Duodenal mucosa (tissue), 2 donors: ENCODE results near the gene UBL3.

ENCODE experiments used
- H3K27ac ChIP-seq: one replicate; pipeline ENCODE4 v1.7.0; 2013; ENCODE audit warnings: low read depth, low read length
- H3K27me3 ChIP-seq, 2 donors: one replicate each; pipeline ENCODE4 v1.7.0; 2013; ENCODE audit warnings: low read length in 2 of 2, control low read depth in 1 of 2; ENCODE audit not compliant: insufficient read depth in 2 of 2, control insufficient read depth in 1 of 2
- H3K36me3 ChIP-seq, 2 donors: one replicate each; pipeline ENCODE4 v1.7.0; 2013; ENCODE audit warnings: low read length in 2 of 2, control low read depth in 1 of 2; ENCODE audit not compliant: insufficient read depth in 2 of 2, control insufficient read depth in 1 of 2
- H3K4me1 ChIP-seq, 2 donors: one replicate each; pipeline ENCODE4 v1.7.0; 2013; ENCODE audit warnings: low read length in 2 of 2, control low read depth in 1 of 2; ENCODE audit not compliant: insufficient read depth in 2 of 2, control insufficient read depth in 1 of 2
- H3K4me3 ChIP-seq, 2 donors: one replicate each; pipeline ENCODE4 v1.7.0; 2013; ENCODE audit warnings: low read length in 2 of 2, low read depth in 1 of 2
- H3K9ac ChIP-seq, 2 donors: one replicate each; pipeline ENCODE4 v1.7.0; 2013; ENCODE audit warnings: low read length in 2 of 2, low read depth in 1 of 2
- H3K9me3 ChIP-seq, 2 donors: one replicate each; pipeline ENCODE4 v1.7.0; 2013; ENCODE audit warnings: low read length in 2 of 2, control low read depth in 1 of 2; ENCODE audit not compliant: control insufficient read depth in 1 of 2

UBL3 gene

DNA sequence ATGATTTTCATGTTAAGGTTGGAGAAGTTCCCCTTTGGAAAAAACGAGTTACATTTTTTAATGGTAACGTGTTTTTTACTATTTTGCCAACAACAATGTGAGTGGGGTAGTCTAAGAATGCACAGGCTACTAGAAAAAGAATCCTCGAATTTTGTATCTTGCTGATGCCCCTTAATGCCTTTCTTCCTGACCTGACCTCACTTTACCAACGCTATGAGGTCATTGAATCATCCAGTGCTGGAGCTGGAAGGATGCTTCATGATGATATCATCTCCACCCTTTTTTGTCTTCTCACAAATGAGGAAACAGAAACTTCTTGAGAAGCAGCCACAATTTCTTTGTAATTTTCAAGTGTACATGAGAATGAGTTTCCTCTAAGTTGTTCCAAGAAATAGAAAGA lies 8.2 kb upstream of the UBL3 start:
- Histone ChIP-seq H3K4me3 (no peak overlapping the region), H3K36me3 (no peaks in the 10 kb centered on the region), H3K9me3 (no peaks in the 10 kb centered on the region), H3K4me1 (peaks cover 0 to 9% of the 10 kb centered on the region in 2 donors), H3K27me3 (no peaks in the 10 kb centered on the region), H3K9ac (no peak overlapping the region), H3K27ac (no peak overlapping the region)

DNA sequence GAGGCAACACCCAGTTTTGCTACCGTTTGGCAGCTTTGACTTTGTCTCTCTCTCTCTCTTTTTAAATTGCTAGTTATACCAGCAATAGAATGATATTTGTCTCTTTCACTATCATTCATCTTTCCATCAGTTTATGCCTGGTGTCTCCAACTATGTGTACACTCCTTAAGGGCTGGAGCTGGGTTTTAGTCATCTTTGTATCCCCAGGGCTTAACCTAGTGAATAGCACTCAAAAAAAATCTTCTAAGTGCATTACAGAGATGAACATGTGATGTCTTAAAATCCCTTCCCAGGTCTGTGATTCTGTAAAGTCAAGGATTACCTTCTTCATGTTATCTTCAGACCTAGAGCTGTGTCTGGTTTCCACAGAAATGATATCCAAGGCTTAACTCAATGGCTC lies 7.8 kb upstream of the UBL3 start:
- no peak overlapping the region for H3K9ac ChIP-seq

GRCh38 chr13:29857085-29857484 lies 6.7 kb upstream of the UBL3 start:
- no peaks in the 10 kb centered on the region for H3K27me3 ChIP-seq
- no peak overlapping the region for H3K9ac ChIP-seq
- H3K4me3 ChIP-seq = no peak overlapping the region
- H3K36me3 ChIP-seq = no peaks in the 10 kb centered on the region
- no peaks in the 10 kb centered on the region for H3K9me3 ChIP-seq
- H3K4me1 ChIP-seq = peaks cover 0 to 13% of the 10 kb centered on the region in 2 donors
- H3K27ac ChIP-seq = no peak overlapping the region

More for the DNA sequence above, 7.8 kb upstream of the UBL3 start:
- Histone ChIP-seq H3K4me3 (no peak overlapping the region), H3K4me1 (peaks cover 0 to 9% of the 10 kb centered on the region in 2 donors), H3K27me3 (no peaks in the 10 kb centered on the region), H3K9me3 (no peaks in the 10 kb centered on the region), H3K27ac (no peak overlapping the region), H3K36me3 (no peaks in the 10 kb centered on the region)

DNA sequence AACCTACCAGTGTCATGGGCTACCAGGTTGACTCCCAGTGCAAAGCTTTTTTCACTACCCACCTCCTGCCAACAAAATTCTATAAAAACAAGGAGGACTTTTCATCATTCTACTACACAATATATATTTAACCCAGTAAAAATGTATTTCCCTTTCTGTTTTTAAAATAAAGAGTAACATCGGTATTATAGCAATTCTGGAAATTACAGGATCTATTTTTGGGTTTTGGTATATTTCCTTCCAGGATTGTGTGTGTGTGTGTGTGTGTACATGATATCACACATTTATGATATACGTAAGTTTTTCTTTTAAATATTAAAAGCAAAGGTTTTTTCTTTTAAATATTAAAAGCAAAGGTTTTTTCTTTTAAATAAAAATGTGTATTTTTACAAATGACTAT lies 6.0 kb upstream of the UBL3 start:
- no peaks in the 10 kb centered on the region for H3K36me3 ChIP-seq
- H3K9ac ChIP-seq = no peak overlapping the region
- H3K4me3 ChIP-seq = no peak overlapping the region
- no peaks in the 10 kb centered on the region for H3K9me3 ChIP-seq
- H3K4me1 ChIP-seq = peaks cover 0 to 14% of the 10 kb centered on the region in 2 donors
- no peaks in the 10 kb centered on the region for H3K27me3 ChIP-seq
- no peak overlapping the region for H3K27ac ChIP-seq

GRCh38 chr13:29855784-29856183 lies 5.4 kb upstream of the UBL3 start:
- H3K27ac ChIP-seq = no peak overlapping the region
- H3K9me3 ChIP-seq = no peaks in the 10 kb centered on the region
- H3K9ac ChIP-seq = no peak overlapping the region
- peaks cover 2 to 21% of the 10 kb centered on the region in 2 donors for H3K4me1 ChIP-seq
- no peak overlapping the region for H3K4me3 ChIP-seq
- no peaks in the 10 kb centered on the region for H3K36me3 ChIP-seq
- no peaks in the 10 kb centered on the region for H3K27me3 ChIP-seq

GRCh38 chr13:29855009-29855408 lies 4.6 kb upstream of the UBL3 start:
- H3K27me3 ChIP-seq = no peaks in the 10 kb centered on the region
- H3K4me1 ChIP-seq = peaks cover 4 to 22% of the 10 kb centered on the region in 2 donors
- no peaks in the 10 kb centered on the region for H3K36me3 ChIP-seq
- H3K4me3 ChIP-seq = no peak overlapping the region
- H3K27ac ChIP-seq = no peak overlapping the region
- H3K9ac ChIP-seq = no peak overlapping the region
- no peaks in the 10 kb centered on the region for H3K9me3 ChIP-seq

DNA sequence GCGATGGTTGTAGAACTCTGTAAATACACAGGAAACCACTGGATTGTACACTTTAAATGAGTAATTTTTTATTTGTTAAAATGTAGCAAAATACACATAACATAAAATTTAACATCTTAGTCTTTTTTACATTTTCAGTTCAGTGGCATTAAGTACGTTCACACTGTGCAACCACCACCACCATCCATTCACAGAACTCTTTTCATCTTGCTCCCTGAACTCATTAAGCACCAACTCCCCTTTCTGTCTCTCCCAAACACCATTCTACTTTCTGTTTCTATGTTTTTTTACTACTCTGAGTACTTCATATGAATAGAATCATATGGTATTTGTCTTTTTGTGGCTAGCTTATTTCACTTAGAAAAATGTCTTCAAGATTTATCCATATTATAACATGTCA lies 2.7 kb upstream of the UBL3 start:
- peaks cover 4 to 22% of the 10 kb centered on the region in 2 donors for H3K4me1 ChIP-seq
- H3K27ac ChIP-seq = no peak overlapping the region
- H3K4me3 ChIP-seq = no peak overlapping the region
- no peaks in the 10 kb centered on the region for H3K27me3 ChIP-seq
- no peaks in the 10 kb centered on the region for H3K9me3 ChIP-seq
- no peak overlapping the region for H3K9ac ChIP-seq
- no peaks in the 10 kb centered on the region for H3K36me3 ChIP-seq

DNA sequence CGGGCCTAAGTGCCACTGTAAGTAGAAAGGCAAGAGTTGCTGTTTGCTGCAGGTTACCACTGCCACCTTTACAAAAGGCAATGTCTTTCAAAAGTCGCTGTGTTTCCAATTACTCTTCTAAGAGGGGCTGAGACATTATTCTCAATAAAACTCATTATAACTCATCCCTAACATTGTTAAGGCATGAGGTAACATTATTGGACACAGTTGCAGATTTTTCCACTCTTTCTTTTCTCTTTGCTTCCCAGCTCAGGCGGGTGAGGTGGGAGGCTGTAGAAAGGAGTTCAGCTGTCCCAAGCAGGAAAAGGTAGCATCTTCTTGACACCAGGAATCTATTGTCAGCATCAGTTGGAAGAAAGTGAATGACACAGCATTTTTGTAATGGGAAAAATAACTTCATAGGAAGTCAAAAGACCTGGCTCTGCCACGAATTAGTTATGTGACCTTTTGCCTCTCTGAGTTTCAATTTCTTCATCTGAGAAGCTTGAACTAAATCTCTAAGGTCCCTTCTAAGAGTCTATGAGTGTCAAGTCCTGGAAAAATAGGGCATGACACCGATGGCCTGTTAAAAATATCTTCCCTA lies 2.1 kb upstream of the UBL3 start:
- Histone ChIP-seq H3K36me3 (no peaks in the 10 kb centered on the region), H3K9ac (no peak overlapping the region), H3K9me3 (no peaks in the 10 kb centered on the region), H3K27ac (no peak overlapping the region), H3K4me1 (peaks cover 4 to 22% of the 10 kb centered on the region in 2 donors), H3K4me3 (no peak overlapping the region), H3K27me3 (no peaks in the 10 kb centered on the region)

- Histone ChIP-seq H3K27me3 (no peaks in the 10 kb centered on the region), H3K9ac (peak overlapping the region; percentile 67 to 82), H3K4me1 (peaks cover 19 to 20% of the 10 kb centered on the region in 2 donors), H3K36me3 (no peaks in the 10 kb centered on the region), H3K27ac (peak overlapping the region; percentile 95), H3K4me3 (peak overlapping the region; percentile 77 to 92), H3K9me3 (no peaks in the 10 kb centered on the region)
Measured at GRCh38 chr13:29849731-29850212, 645 bp downstream of the UBL3 start.

DNA sequence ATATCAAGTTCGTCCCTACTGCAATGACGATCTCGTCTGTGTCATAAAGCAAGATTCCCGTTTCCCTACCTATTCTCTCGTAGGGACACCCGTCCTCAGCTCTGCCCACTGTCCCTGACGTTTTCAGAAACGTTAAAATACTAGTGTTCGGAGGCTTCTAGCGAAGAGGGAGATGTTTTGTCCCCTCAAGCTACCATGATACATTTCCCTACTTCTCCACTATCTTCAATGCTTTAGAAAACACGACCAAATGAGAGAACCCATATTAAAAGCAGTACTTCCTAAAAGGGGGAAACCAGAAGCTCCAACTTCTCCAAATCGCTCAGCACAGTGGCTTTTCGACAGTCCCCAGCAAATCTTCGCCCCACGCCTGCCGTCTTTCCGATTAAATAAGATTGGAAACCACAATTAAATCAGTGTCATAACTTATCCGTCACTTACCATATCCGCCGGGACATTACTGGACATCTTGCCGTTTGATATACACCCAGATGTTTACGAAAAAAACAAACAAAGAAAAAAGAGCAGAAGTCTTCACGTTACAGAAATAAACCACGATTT lies 1.3 kb downstream of the UBL3 start:
- H3K9me3 ChIP-seq = no peaks in the 10 kb centered on the region
- H3K27ac ChIP-seq = peak overlapping the region; percentile 95
- peak overlapping the region; percentile 67 to 82 for H3K9ac ChIP-seq
- peak overlapping the region; percentile 77 to 92 for H3K4me3 ChIP-seq
- no peaks in the 10 kb centered on the region for H3K36me3 ChIP-seq
- H3K4me1 ChIP-seq = peaks cover 19 to 20% of the 10 kb centered on the region in 2 donors
- no peaks in the 10 kb centered on the region for H3K27me3 ChIP-seq
